LNCAP (cell line): ENCODE measurements around the gene GGNBP2.

ENCODE experiments used
- CTCF ChIP-seq: fragments of 450-650 bp; IDR thresholded peaks from 2 replicates; pipeline ENCODE4 v1.5.1; 2017; ENCODE audit warnings: mild to moderate bottlenecking

GGNBP2 gene

DNA sequence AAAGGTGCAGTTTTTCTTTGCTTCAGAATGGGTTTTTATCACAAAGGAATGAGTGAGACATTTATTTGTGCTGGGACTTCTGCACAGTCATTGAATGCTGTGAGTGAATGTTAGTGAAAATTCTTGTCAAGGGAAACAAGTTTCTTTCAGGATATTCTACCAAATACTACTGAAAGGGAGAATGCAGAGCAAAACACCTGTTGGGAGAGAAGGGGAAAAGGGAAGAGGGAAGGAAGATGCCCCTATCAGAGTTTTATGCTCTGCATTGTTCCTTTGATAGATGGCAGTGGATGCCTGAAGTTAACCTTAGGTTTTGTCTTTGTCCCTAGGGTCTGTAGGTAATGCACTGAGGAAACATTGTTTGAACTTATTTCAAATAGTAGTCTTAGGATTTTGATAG lies 3.1 kb downstream of the GGNBP2 start:
- TF ChIP-seq CTCF, result no peak

DNA sequence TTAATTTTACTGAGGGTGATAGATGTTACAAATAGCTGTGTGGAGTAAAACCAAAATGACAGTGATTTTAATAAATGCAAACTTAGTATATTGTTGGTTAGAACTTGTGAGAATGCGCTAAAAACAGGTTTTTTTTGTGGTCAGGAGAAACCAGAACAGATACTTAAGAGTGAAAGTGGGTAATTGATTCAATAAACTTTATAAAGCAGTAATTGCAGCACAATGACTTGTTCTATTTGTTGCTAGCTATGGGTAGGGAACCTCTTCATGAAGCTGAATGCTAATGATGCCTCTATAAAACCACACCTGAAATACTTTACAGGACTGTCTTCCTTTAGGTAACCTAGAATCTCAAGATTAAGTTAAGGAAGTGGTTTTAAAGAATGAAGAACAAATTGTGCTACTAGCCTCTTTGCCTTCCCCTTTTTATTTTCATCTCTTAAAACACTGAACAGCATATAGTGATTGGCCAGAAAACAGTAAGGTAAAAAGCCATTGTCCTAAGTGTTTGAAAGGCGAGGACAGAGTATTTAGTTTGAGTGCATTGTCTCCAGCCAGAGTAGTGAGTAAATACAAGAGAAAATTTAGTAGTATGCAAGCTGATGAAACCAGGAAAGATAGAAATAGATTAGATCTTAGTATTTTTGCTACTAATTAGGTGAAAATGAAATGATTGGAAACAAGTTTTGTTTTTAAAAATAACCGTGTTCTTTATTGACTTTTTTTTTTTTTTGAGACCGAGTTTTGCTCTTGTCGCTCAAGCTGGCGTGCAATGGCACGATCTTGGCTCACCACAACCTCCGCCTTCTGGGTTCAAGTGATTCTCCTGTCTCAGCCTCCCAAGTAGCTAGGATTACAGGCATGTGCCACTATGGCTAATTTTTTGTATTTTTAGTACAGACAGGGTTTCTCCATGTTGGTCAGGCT lies 6.0 kb downstream of the GGNBP2 start:
- TF ChIP-seq CTCF, result no peak

- TF ChIP-seq CTCF, result no peak
These were observed 8.7 kb downstream of the GGNBP2 start for GRCh38 chr17:36553459-36553858.

DNA sequence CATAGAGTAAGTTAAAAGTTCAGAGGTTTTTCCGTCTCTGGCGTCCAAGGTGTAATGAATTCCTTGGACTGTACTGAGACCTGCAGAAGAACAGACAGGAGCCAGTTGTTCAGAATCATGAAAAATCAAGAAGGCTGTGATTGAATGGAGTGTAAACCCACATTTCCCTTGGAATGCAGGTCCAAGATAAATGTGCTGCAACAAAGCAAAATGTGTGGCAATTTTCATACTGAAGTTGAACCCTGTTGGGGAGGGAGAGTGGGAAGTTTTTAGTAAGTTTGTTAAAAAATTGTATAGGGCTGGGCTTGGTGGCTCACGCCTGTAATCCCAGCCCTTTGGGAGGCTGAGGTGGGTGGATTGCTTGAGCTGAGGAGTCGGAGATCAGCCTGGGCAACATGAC lies 21.4 kb downstream of the GGNBP2 start:
- no peak for TF ChIP-seq CTCF

GRCh38 chr17:36575028-36575427 lies 30.3 kb downstream of the GGNBP2 start:
- no peak for TF ChIP-seq CTCF

GRCh38 chr17:36576793-36577192 lies 32.1 kb downstream of the GGNBP2 start:
- TF ChIP-seq CTCF, result no peak

DNA sequence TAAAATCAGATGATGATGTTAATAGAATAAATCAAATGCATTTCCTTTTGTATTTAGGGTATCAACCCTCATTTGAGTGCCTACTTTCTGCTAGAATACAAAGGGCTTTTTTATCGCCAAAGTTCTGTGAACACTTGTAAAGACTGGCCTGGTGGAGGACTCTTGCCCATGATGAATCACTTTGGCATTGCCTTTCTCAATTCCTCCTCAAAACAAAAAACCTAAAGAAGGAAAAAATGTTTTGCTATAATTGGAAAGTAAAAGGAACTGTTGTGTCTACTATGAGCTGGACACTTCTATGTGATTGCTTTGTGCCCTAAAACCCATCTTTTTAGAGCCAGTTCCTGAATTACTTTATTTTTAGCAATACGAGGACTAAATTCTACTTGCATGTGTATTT lies 34.0 kb downstream of the GGNBP2 start:
- TF ChIP-seq CTCF, result no peak
